Heart left ventricle (tissue), 16 donors: Measurements from ENCODE around the gene PCSK4. TPM values are rescaled to one million over a fixed set of nuclear protein-coding genes. Genes with fewer than 3 reads are reported as not detected.
"Not testable (repeated sequence)": the region's sequence is repeated elsewhere in the genome, so short reads cannot be mapped to it uniquely, and the experiment has no call there.

Experiments
- ATAC-seq, 4 donors: fragments of 200-7000 bp; cut with Tn5 transposase; one replicate each; pipeline ENCODE4 v1.9.1; 2020 to 2022; ENCODE audit warnings: moderate library complexity in 4 of 4, mild to moderate bottlenecking in 3 of 4, moderate number of reproducible peaks in 1 of 4
- DNase-seq, 5 donors: peaks; one replicate each; pipeline ENCODE4 v3.0.0-alpha.2; 2020
- H3K27ac ChIP-seq, 12 donors: fragments of 200-600 bp; sonication (generic) in 4 of 12; one replicate each; pipeline versions ENCODE4 v1.5.0 to v1.8.0; 2016 to 2022; ENCODE audit warnings: mild to moderate bottlenecking in 2 of 12
- H3K27me3 ChIP-seq, 9 donors: fragments of 200-600 bp; sonication (generic) in 2 of 9; one replicate each; pipeline versions ENCODE4 v1.5.1 to v1.8.0; 2016 to 2022; ENCODE audit warnings: mild to moderate bottlenecking in 3 of 9
- H3K36me3 ChIP-seq, 9 donors: fragments of 200-600 bp; sonication (generic) in 2 of 9; one replicate each; pipeline versions ENCODE4 v1.5.0 to v1.8.0; 2018 to 2022; ENCODE audit warnings: mild to moderate bottlenecking in 2 of 9
- H3K4me1 ChIP-seq, 12 donors: fragments of 200-600 bp; sonication (generic) in 4 of 12; one replicate each; pipeline versions ENCODE4 v1.5.0 to v1.8.0; 2016 to 2022; ENCODE audit warnings: mild to moderate bottlenecking in 3 of 12
- H3K4me3 ChIP-seq, 12 donors: fragments of 200-600 bp; sonication (generic) in 4 of 12; one replicate each; pipeline versions ENCODE4 v1.5.0 to v1.8.0; 2017 to 2022; ENCODE audit warnings: mild to moderate bottlenecking in 9 of 12, moderate library complexity in 4 of 12
- H3K9me3 ChIP-seq, 12 donors: fragments of 200-600 bp; sonication (generic) in 4 of 12; one replicate each; pipeline versions ENCODE4 v1.5.0 to v1.8.0; 2016 to 2022; ENCODE audit warnings: mild to moderate bottlenecking in 1 of 12
- POLR2A ChIP-seq, 2 donors: fragments of 450-650 bp; IDR thresholded peaks; one replicate each; pipeline ENCODE4 v1.6.1; 2017; ENCODE audit warnings: antibody characterized with exemption in 2 of 2, mild to moderate bottlenecking in 2 of 2, moderate library complexity in 2 of 2
- WGBS, 4 donors: extraction: QIAGEN DNeasy Blood & Tissue Kit in 2 of 4; methylation state at CpG; one replicate each; pipeline versions ENCODE4 v1.1.5 to v1.1.7; 2013 to 2018; 5-methylcytosine and 5-hydroxymethylcytosine counted together
- intact Hi-C, 10 donors: fragments of 100-400 bp; cut with DNase I; formaldehyde crosslinking; loops; one replicate each; pipeline versions ENCODE4 v1.11.1 to v1.14.2; 2022
- polyA plus RNA-seq, 2 donors: library from polyadenylated mRNA; stranded (reverse); fragments of 200-250 nt; gene quantifications; one replicate each; pipeline ENCODE4 v1.2.3, GENCODE V29; 2013
- total RNA-seq, 9 donors: library from RNA; depleted of rRNA in 2 of 9; stranded (reverse); fragments of >200 nt in 2 of 9; fragmentation: NEBNext Ultra II Directional in 3 of 9; extraction: Animal tissue kit (Norgen Biotek cat#: 25700) in 3 of 9; gene quantifications; one replicate each; pipeline versions ENCODE4 v1.1.0 to v1.2.4, GENCODE V29; 2016 to 2023
- TF ChIP-seq, protein P1 (sequence below), 12 donors: fragments of 200-600 bp; sonication (generic) in 4 of 12; IDR thresholded peaks; one replicate each; pipeline versions ENCODE4 v1.5.0 to v1.8.0; 2018 to 2022; ENCODE audit warnings: antibody characterized with exemption in 12 of 12, mild to moderate bottlenecking in 5 of 12
- donor health status: ischemic (EF 13 %, LVEDD 7.1; RV severe dilation, severe dysfunction).
- donor health status: healthy with polysubstance abuse.
- donor health status: DM: no; HTN: yes; CAD: no.
- donor health status: DM: no; HTN: no; CAD: no.
- donor health status: ischemic (EF 25% LVEDD 6.9; RV normal size, moderate dysfunction).
- donor health status: ischemic (EF 25% LVEDD 5.7; RV mildly dilated, moderate dysfunction).
- donor health status: healthy.
- donor health status: DM: yes; HTN: yes; CAD: no.
- donor health status: ischemic (EF 35%, LVEDD 5.7; RV mildly dilated, moderate dysfunction).
- donor health status: nonischemic (EF 11% LVEDD 7.7; RV severe dilation, severe dysfunction).
- donor health status: DM: yes; HTN: yes; CAD: no.
- donor health status: PGD.
- donor health status: ischemic (EF 29% LVEDD 5.4; RV normal size, mild dysfunction).
- donor health status: nonischemic (EF 23%, LVEDD 6.1; RV moderate dilation, normal function).

PCSK4 gene
- total and polyA plus RNA-seq, 11 donors, result 0.31 to 1.9 (median 1.2) TPM

DNA sequence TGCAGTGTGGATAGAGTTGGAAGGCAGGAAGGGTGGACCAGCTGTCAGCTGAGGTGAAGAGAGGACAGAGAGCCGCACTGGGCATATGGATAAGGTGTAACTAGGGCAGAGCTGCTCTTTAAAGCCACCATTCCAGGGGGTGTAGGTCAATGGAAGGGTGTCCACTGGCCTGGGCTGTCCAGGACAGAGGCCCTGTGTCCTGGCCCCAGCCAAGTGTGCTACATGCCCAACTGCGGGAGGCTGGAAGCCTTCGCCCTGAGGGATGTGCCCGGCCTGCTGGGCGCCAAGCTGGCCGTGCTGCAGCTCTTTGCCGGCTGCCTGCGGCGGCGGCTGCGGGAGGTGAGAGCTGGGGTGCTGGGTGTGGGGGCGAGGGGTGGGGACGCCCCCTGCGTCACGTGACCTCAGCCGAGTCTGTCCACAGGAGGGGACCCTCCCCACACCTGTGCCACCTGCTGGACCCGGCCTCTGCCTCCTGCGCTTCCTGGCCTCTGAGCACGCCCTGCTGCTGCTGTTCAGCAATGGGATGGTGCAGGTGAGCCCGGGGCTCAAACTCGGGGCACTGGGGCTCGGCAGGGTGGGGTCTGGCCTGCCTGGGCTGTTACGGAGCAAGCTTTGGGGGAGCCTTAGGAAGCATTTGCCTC lies 43.5 kb upstream of the PCSK4 start:
- Histone ChIP-seq H3K27me3 (peaks cover 0 to 31% (median 0%) of the 10 kb centered on the region in 9 donors), H3K9me3 (no peaks in the 10 kb centered on the region), H3K4me1 (peaks cover 0 to 1% (median 0%) of the 10 kb centered on the region in 12 donors), H3K36me3 (no peaks in the 10 kb centered on the region), H3K27ac (no peak overlapping the region), H3K4me3 (no peak overlapping the region)
- ATAC-seq (no peak), DNase-seq (no peak)
- 75 to 84% (median 79%) methylated on average over 10 to 23 of the region's 23 CpGs for WGBS, 4 donors
- TF ChIP-seq POLR2A (IDR thresholded peaks at IDR 0.05), result no peak
- TF ChIP-seq, protein P1, sequence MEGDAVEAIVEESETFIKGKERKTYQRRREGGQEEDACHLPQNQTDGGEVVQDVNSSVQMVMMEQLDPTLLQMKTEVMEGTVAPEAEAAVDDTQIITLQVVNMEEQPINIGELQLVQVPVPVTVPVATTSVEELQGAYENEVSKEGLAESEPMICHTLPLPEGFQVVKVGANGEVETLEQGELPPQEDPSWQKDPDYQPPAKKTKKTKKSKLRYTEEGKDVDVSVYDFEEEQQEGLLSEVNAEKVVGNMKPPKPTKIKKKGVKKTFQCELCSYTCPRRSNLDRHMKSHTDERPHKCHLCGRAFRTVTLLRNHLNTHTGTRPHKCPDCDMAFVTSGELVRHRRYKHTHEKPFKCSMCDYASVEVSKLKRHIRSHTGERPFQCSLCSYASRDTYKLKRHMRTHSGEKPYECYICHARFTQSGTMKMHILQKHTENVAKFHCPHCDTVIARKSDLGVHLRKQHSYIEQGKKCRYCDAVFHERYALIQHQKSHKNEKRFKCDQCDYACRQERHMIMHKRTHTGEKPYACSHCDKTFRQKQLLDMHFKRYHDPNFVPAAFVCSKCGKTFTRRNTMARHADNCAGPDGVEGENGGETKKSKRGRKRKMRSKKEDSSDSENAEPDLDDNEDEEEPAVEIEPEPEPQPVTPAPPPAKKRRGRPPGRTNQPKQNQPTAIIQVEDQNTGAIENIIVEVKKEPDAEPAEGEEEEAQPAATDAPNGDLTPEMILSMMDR (IDR thresholded peaks at IDR 0.05), result no peak
- intact Hi-C loops, result no loop called here

GRCh38 chr19:1532003-1532402 lies 41.9 kb upstream of the PCSK4 start:
- H3K36me3 ChIP-seq, result no peaks in the 10 kb centered on the region
- intact Hi-C loops, result no loop called here
- DNase-seq (no peak), ATAC-seq (no peak)
- TF ChIP-seq, protein P1 (IDR thresholded peaks at IDR 0.05), result no peak
- no peak for TF ChIP-seq POLR2A (IDR thresholded peaks at IDR 0.05)
- H3K4me3 ChIP-seq, result no peak overlapping the region
- H3K9me3 ChIP-seq, result no peaks in the 10 kb centered on the region
- no peaks in the 10 kb centered on the region for H3K4me1 ChIP-seq
- H3K27ac ChIP-seq, result no peak overlapping the region
- WGBS, 4 donors, result 87 to 91% (median 88%) methylated on average over 9 of the region's 9 CpGs
- H3K27me3 ChIP-seq, result peaks cover 0 to 43% (median 2%) of the 10 kb centered on the region in 9 donors

DNA sequence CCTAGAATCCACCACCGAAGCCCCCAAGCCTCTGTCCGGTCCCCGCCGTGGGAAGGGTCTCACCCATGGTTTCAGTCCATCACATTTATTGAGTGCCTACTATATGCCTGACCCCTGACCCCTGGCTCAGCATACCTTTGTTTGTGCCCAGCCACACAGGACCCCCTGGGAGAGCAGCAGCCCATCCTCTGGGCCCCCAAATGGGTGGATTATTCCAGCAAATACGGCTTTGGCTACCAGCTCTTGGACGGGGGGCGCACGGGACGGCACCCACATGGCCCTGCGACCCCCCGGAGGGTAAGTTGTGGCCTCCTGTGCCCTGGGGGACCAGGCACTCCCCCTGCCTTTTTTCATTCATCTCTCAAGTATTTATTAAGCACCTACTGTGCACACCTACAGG lies 41.4 kb upstream of the PCSK4 start:
- Histone ChIP-seq H3K9me3 (no peaks in the 10 kb centered on the region), H3K36me3 (no peaks in the 10 kb centered on the region), H3K4me3 (no peak overlapping the region), H3K27ac (no peak overlapping the region), H3K4me1 (no peaks in the 10 kb centered on the region), H3K27me3 (peaks cover 0 to 48% (median 3%) of the 10 kb centered on the region in 9 donors)
- no peak for DNase-seq
- no peak for TF ChIP-seq POLR2A (IDR thresholded peaks at IDR 0.05)
- TF ChIP-seq, protein P1 (IDR thresholded peaks at IDR 0.05), result no peak
- no peak for ATAC-seq
- 84 to 88% (median 86%) methylated on average over 11 of the region's 11 CpGs for WGBS, 4 donors
- intact Hi-C loops, result no loop called here

- DNase-seq, ATAC-seq, H3K4me3 ChIP-seq, intact Hi-C loops, H3K4me1 ChIP-seq, H3K36me3 ChIP-seq, H3K27ac ChIP-seq, H3K9me3 ChIP-seq: not testable (repeated sequence)
- peaks cover 3 to 48% (median 8%) of the 10 kb centered on the region in 9 donors for H3K27me3 ChIP-seq
- WGBS, 4 donors, result 92 to 95% (median 93%) methylated on average over 11 of the region's 11 CpGs
These were observed 40.7 kb upstream of the PCSK4 start for GRCh38 chr19:1530856-1531255.

GRCh38 chr19:1529430-1529816 lies 39.3 kb upstream of the PCSK4 start:
- ATAC-seq (no peak), DNase-seq (peak in 1 of 5 donors; percentile 48)
- 80 to 84% (median 82%) methylated on average over 13 to 16 of the region's 16 CpGs for WGBS, 4 donors
- H3K9me3 ChIP-seq, result no peaks in the 10 kb centered on the region
- no peak overlapping the region for H3K27ac ChIP-seq
- no peak overlapping the region for H3K4me3 ChIP-seq
- peaks cover 6 to 52% (median 22%) of the 10 kb centered on the region in 9 donors for H3K27me3 ChIP-seq
- no peaks in the 10 kb centered on the region for H3K4me1 ChIP-seq
- TF ChIP-seq, protein P1 (IDR thresholded peaks at IDR 0.05), result no peak
- no peak for TF ChIP-seq POLR2A (IDR thresholded peaks at IDR 0.05)
- no peaks in the 10 kb centered on the region for H3K36me3 ChIP-seq
- intact Hi-C loops, result loop anchor here in 2 of 10 donors (10.0 kb wide), 1 partner anchor 245 kb away; the partner anchor contains the start of gene EFNA2 (in 2 of the 2)
